Hematopoietic multipotent progenitor cell treated with erythropoietin and hydrocortisone succinate and interleukin-3 and kit ligand, for 15 days (in vitro differentiated cells): ENCODE measurements around the gene CTDP1.
"Not testable (repeated sequence)": the region's sequence is repeated elsewhere in the genome, so short reads cannot be mapped to it uniquely, and the experiment has no call there.

Experiments
- DNase-seq: peaks from one replicate; pipeline ENCODE4 v3.0.0-alpha.2; 2015; ENCODE audit warnings: low spot score

The CTDP1 gene

DNA sequence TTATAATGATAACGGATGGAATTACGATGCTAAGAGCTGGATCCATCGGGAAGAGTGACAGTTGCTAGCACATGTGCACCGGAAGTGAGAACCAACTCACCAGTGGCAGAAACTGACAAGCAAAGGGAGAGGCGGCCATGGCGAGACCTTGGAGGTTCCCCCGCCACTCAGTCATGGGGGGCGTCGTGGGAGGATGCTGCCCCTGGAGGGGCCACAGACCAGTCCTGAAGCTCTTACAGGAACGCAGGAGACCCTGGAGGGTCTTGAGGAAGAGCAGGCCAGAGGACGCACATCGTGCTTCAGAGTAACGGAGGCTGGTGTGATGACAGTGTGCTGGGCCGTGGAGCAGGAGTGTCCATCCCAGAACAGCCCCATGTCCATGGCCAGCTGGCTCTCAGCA lies 65.0 kb downstream of the CTDP1 start:
- DNase-seq, result no peak

DNA sequence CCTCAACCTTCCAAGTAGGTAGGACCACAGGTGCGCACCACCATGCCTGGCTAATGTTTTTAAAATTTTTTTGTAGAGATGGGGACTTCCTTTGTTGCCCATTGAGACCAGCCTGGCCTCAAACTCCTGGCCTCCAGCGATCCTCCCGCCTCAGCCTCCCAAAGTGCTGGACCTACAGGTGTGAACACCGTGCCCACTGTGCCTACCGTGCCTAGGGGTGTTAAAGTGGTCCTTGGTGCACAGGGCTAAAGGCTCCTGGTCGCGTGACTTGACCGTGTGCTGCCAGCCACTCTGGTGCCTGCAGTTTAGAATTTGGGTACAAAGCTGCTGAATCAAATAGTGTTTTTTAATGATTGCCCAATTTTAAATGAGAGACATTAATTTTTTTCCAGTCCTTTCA lies 67.1 kb downstream of the CTDP1 start:
- DNase-seq, result no peak

DNA sequence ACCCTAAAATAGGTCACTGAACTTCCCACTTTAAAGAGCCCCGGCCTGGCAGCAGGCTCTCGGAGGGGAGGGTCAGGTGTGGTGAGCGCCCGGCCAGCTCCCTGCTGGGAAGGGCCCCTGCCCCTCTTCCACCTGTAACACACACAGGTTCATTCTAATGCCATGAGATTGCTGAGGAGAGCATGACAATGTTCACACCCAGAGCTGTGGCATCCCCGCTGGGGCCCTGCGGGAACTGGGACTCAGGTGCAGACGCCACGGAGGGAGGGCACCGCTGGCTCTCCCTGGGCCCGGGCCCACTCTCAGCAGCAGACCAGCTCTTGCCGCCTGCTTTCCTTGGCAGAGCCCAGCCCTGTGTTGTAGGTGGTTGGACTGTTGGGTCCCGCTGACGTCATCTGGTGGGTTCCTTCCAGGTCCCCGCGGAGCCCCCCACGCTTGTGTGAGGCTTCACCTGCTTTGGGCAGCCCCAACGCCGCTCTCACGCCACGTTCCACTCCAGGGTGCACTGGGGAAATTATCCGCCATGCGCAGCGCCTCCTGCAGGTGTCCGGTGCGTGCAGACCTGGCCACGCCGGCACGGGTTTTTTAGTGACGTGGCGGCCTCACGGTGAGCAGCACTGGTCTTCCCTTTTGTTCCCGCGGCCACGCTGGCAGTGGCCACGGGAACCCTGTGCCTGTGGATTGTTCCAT lies 67.7 kb downstream of the CTDP1 start:
- DNase-seq, result no peak

DNA sequence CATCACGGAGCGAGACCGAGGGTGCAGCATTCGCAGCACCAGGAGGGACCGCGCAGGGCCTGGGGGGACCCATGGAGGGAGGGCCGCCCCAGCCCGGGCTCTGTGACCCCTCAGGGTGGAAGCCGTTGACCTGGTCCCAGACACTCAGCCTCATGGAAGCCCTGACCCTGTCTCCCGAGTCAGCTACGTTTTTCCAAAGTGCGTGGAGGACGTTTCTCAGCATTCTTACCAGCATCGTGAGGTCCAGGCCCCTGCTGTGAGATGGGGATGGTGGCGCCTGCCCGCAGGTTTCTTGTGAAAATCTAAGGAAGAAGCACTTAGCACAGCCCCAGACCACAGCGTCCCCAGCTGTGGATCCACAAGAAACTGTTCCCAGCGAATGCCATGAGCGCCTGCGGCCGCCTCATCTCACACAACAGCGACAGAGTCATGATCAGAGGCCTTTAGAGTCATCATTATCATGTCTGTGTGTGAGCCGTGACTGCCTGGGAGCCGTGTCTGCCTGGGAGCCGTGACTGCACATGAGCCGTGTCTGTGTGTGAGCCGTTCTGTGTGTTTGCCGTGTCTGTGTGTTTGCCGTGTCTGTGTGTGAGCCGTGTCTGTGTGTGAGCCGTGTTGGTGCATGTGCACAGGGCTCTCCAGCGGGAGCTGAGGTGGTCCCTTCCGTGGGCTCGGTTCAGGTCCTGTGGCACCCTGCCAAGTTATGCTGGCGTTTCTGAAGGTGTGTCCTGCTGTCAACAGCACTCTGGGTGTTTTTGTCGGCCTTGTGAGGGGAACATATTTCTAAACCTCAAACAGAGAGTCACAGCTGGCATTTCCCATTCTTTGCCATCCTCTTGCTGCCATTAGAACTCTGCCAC lies 68.9 kb downstream of the CTDP1 start:
- no peak for DNase-seq

DNA sequence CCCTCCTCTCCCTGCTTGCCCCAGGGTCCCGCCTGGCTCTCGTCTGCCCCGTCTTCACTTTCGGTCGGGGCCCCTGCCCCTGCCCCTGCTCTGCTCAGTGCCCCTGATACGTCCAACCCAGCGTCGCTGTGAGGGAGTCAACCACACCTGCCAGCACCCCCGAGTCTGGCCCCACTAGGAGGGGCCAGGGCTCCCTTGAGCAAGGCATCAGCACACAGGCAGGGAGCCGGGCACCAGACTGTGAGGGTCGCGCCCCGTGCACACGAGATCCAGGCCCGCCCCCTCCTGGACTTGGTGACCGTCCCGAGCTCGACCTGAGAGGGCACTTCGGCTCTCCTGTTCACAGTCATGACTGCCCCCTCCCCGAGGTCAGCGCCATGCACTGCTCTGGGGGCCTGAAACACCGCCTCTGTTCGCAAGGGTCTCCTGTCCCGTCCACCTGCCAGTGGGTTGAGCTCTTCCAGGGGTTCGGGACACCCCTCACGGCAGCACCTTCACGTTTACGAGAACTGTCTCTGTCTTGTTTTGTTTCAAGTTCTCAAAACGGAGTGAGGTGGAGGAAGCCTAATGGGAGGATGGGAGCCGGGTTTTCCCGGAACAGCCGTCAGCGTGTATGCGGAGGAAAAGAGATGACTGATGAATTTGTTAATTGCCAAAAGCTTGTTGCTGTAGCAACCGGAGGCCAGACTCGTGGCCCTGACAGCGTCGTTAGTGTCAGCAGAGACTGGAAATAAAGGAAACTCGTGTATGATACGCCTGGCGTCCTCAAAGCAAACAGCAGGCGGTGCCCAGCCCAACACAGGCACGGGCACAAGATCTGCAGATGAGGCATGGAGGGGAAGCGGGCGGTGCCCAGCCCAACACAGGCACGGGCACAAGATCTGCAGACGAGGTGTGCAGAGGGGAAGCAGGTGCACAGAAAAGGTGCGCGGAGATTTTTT lies 69.9 kb downstream of the CTDP1 start:
- DNase-seq, result no peak

DNA sequence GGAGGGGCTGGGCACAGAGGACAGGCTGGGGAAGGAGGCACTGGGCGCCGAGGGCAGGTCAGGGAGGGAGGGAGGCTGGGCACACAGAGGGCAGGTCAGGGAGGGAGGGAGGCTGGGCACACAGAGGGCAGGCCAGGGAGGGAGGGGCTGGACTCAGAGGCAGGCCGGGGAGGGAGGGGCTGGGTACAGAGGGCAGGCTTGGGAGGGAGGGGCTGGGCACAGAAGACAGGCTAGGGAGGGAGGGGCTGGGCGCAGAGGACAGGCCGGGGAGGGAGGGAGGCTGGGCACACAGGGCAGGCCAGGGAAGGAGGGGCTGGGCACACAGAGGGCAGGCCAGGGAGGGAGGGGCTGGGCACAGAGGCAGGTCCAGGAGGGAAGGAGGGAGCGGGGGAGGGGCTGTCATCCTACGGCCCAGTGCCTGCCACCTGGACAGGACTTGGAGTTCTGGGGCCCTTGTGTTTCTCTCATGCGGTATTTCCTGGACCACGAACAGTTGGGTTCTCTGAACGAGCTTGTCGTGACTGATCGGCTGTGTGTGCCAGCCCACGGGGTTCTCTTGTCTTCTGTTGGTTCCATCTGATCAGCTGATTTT lies 71.5 kb downstream of the CTDP1 start:
- DNase-seq, result no peak

DNA sequence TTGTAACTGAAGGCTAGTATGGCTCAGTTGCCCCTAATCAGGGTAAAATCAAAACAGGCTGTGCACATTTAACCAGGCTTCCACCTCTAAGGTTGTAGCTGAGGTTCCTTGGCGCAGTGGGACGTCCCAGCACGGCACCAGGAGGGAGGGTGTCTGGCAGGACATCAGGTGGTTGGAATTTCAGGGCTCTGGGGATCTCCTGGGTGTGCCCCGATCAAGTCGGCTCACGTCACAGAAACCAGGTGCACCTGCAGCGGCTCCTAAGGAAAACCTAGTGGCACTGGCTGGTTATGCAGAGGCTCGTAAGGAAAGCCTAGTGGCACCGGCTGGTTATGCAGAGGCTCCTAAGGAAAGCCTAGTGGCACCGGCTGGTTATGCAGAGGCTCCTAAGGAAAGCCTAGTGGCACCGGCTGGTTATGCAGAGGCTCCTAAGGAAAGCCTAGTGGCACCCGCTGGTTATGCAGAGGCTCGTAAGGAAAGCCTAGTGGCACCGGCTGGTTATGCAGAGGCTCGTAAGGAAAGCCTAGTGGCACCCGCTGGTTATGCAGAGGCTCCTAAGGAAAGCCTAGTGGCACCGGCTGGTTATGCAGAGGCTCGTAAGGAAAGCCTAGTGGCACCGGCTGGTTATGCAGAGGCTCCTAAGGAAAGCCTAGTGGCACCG lies 72.4 kb downstream of the CTDP1 start:
- not testable (repeated sequence) for DNase-seq

DNA sequence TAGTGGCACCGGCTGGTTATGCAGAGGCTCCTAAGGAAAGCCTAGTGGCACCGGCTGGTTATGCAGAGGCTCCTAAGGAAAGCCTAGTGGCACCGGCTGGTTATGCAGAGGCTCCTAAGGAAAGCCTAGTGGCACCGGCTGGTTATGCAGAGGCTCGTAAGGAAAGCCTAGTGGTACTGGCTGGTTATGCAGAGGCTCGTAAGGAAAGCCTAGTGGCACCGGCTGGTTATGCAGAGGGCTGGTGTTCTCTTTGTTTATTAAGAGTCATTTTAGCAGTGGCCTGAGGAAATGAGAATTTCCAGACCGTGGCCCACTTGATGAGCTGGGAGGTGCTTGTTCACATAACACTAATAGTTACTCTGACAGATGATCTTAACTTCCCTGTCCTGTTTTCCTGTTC lies 73.3 kb downstream of the CTDP1 start:
- not testable (repeated sequence) for DNase-seq

DNA sequence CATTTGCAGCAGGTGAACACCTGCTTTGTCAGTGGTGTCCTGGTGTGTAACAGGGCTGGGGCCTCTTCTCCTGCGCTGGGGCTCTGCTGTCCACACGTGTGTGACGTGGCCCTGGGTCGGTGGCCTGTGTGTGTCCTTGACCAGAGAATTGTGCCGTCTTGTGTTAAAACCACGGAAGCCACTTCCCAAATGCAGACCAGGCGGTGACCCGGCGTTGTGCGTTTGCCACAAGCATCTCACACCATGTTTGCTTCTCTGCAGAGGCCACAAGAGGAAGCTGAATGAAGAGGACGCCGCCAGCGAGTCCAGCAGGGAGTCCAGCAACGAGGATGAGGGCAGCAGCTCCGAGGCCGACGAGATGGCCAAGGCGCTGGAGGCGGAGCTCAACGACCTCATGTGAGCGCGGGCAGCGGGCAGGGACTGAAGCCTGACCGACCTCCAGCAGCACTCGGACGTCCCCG lies 73.8 kb downstream of the CTDP1 start:
- DNase-seq, result no peak

DNA sequence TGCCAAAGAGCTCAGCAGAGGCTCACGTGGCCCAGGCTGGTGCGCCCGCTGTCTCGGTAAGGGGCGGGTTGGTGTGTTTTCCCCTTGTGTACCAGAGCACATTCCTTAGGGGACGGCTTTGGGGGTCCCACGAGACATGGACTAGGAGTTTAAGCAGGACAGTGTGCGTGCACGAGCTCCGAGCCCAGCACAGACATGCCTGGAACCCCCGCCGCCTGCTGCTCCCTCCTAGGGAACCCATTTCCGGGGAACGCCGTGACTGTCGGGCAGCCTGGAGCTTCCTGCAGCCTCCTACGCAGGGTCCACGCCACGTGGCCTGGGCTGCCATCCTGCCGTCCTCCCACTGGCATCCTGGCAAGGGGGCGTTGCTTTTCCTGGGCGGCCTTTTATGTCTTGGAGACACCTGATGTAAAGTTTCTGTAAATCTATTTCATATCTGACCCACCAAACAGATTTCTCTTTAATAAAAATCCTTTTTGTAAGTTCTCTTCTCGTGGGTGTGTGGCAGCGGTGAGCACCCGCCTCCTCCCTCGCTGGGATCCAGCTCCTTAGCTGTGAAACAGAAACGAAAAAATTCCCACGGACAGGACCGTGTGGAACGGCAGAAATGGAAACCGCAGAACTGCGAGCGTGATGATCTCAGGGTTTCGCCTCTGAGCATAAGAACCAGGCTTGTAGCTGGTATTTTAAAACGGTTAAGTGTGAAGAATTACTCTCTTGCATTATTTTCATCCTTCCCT lies 74.6 kb downstream of the CTDP1 start:
- DNase-seq, result no peak

DNA sequence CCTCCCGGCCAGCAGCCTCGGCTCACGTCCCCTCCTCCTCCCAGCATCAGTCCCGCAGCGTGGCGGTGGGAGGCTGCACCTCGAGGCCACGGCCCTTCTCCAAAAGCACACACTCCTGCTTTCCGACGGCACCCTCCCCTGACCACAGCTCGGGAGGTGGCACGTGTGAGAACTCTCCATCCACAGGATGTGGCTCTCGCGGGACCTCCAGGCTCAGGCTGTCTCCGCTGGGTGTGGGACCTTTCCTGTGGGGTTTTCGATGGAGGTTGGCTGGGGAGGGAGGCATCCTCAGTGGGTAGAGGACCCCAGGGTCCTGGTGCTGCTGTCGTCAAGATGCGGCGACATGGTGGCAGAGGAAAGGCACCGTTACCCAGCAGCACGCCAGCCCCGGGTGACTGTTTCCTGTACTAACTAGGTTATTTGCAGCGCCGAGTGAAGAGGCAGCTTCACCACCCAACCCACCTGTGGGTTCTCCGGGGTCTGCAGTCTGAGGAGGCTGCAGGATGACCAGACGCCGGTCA lies 75.3 kb downstream of the CTDP1 start:
- DNase-seq, result no peak

DNA sequence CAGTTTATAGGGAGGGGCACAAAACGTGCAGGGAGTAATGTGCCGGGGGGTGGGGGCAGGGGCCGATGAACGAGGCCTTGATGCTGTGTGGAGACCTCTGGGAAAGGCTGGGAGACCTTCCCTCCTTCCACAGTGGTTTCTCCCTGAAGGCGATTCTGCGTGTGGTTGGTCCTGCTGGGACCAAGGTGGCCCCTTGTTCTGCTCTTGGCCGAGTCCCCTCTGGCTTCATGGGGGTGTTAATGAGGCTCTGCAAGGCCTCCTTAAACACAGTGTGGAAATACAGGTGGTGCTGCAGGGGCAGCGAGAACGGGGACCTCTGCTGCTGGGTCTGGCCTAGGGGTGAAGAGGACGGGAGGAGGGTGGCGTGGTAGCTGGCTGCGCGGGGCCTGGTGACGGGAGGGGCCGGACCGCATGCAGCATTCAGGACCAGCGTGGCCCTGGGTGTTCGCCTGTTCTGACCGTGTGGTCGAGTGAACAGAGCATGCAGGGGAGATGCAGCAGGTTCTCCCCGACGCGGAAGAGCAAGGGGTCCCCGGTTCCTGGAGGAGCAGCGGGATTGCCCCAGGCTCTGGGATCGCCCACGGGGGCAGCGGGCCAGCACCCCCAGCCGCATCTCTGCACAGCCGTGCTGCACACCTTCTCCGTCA lies 76.0 kb downstream of the CTDP1 start:
- DNase-seq, result no peak

DNA sequence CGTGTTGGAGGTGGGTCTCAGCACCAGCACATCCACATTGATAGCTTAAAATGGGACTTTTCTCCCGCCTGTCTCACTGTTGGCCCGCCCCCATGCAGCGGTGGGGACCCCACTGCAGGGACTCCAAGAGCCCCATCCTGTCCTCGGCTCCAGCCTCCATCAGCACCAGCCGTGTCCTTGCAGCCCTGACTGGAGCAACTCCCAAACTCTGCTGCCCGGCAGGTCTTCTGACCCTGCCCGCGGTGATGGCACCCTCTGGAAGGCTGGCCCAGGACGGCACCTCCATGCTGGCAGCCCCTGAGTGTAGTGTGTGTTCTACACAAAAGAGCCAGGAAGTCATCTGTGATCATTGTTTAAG lies 76.5 kb downstream of the CTDP1 start:
- no peak for DNase-seq

DNA sequence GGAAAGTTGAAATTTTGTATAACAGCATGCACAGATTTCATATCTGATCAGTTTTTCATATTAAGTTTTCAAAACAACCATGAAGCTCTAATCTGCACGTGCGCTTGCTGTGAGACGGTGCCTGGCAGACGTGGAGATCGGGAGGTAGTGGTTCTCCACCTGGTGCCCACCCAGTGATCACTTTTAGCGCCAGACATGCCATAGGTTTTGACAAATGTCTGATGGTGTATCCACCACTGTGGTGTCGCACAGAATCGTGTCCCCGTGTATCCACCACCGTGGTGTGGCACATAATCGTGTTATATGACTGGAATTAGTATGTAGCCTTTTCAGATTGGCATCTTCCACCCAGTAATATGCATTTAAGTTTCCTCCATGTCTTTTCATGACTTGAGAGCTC lies 77.2 kb downstream of the CTDP1 start:
- no peak for DNase-seq

DNA sequence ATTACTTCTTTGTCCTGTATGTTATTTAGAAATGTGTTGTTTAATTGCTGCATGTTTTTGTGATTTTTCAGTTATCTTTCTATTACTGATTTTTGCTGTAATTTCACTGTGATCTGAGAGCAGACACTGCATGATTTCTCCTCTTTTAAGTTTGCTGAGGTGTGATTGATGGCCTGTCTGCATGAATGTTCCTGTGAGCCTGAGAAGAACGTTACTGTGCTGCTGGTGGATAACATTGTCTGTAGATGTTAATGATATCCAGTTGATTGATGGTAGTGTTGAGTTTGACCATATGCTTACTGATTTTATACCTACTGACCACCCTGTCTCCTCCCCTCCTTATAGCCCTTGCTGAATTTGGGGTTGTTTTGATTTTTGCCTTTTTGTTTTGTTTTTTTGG lies 80.7 kb downstream of the CTDP1 start:
- no peak for DNase-seq

DNA sequence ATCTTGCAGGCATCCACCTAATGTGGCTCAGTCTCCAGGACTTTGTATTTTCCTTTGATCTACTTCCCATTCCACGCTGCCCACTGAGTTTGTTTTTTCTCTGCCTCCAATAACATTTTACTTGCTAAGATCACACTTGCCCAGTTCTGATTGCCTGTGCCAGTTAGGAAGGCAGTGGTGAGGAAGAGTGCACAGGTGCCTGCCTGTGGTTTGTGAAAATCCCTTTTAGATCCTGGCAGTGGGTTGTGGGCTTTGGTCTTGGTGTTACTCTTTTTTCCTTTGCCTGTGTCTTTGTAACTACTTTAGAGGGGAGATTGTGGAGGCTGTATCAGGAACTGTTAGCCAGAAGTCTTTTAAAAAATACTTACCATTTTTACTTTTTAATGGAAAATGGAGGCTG lies 81.3 kb downstream of the CTDP1 start:
- no peak for DNase-seq

DNA sequence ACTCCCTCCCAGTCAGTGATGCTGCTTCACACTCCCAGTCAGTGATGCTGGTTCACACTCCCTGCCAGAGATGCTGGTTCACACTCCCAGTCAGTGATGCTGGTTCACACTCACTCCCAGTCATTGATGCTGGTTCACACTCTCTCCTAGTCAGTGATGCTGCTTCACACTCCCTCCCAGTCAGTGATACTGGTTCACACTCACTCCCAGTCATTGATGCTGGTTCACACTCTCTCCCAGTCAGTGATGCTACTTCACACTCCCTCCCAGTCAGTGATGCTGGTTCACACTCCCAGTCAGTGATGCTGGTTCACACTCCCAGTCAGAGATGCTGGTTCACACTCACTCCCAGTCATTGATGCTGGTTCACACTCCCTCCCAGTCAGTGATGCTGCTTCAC lies 83.8 kb downstream of the CTDP1 start:
- no peak for DNase-seq

DNA sequence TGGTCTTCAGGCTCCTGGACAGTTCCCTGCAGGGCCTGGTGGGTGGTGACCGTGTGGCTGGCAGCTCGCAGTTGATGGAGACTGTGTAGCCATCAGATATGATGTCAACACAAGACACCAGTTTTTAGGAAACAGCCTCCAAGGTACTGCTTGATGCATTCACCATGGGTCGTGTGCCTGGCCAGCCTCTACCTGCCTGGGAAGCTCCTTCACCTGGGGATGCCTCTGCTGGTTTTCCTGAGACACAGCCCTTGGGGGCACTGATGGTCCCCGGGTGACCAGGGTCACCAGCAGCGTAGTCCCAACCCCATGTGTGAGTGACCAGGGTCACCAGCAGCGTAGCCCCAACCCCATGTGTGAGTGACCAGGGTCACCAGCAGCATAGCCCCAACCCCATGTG lies 84.5 kb downstream of the CTDP1 start:
- DNase-seq, result no peak

DNA sequence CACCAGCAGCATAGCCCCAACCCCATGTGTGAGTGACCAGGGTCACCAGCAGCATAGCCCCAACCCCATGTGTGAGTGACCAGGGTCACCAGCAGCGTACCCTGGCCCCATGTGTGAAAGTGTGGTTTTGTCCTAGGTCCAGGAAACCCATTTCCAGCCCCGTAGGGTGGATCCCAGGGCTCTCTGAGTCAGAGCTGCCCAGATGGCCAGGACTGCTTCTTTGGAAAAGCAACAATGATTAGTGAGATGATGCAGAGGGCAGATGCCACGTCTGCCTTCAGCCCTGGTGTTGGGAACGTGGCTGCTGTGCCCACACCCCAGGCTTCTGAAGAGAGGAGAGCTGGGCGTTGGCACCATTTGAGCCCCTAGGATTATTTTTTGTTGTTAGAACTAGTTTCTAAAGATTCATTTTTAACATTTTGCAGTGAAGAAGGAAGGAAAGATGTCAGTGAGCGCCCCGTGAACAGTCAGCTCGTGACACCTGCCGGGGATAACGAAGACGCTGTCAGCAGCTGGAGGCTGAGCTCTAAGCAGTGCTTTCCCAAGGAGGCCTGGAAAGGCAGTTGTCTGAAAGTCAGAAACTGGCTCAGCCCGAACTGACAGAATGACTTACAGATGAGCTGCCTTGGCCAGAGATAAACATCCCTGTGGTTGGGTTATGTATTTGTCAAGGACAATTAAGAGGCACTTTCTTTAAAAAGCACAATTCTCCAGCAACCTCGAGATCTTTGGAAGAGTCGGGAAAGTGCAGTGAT lies 86.1 kb downstream of the CTDP1 start:
- no peak for DNase-seq
